OCI-LY7 (cell line): Measurements from ENCODE around the gene NARS2.

Experiments
- CTCF ChIP-seq: fragments of 200-600 bp; sonication (generic); conservative IDR thresholded peaks from 2 replicates; pipeline ENCODE4 v1.5.1; 2014; ENCODE audit warnings: mild to moderate bottlenecking, antibody characterized with exemption, low read length, moderate library complexity, mixed read lengths
- EZH2phosphoT487 ChIP-seq: fragments of 200-600 bp; sonication (generic); IDR thresholded peaks from 2 replicates; pipeline ENCODE4 v1.6.1; 2018; ENCODE audit warnings: low read depth, borderline replicate concordance, mild to moderate bottlenecking, mixed run types, antibody characterized with exemption, low read length, moderate library complexity, mixed read lengths

GRCh38 chr11:78402847-78403246 lies 171.8 kb downstream of the NARS2 start:
- TF ChIP-seq CTCF (no peak), EZH2phosphoT487 (no peak)
